HUES6 (cell line): ENCODE results near the gene FAM222B.
A peak's percentile ranks its signal among the peaks of the same experiment; 100 is the strongest.

Source experiments
- H3K27ac ChIP-seq: 2 replicates; pipeline ENCODE4 v1.7.0; 2013; ENCODE audit warnings: low read depth, mild to moderate bottlenecking, low read length, inconsistent platforms
- H3K27me3 ChIP-seq: 2 replicates; pipeline ENCODE4 v1.6.1; 2013; ENCODE audit warnings: low read length; ENCODE audit not compliant: control insufficient read depth, insufficient read depth
- H3K36me3 ChIP-seq: 2 replicates; pipeline ENCODE4 v1.6.1; 2013; ENCODE audit warnings: low read length; ENCODE audit not compliant: control insufficient read depth, insufficient read depth
- H3K4me1 ChIP-seq: 2 replicates; pipeline ENCODE4 v1.6.1; 2013; ENCODE audit warnings: low read length; ENCODE audit not compliant: control insufficient read depth, insufficient read depth
- H3K4me3 ChIP-seq: 2 replicates; pipeline ENCODE4 v1.5.1; 2013; ENCODE audit warnings: low read depth, low read length
- H3K9ac ChIP-seq: one replicate; pipeline ENCODE4 v1.6.1; 2013; ENCODE audit warnings: mild to moderate bottlenecking, low read length
- H3K9me3 ChIP-seq: 2 replicates; pipeline ENCODE4 v1.6.1; 2013; ENCODE audit warnings: low read depth, low read length; ENCODE audit not compliant: control insufficient read depth, insufficient read depth

Gene FAM222B

GRCh38 chr17:28867276-28867675 lies 24.7 kb upstream of the FAM222B start:
- H3K27ac ChIP-seq, result no peak overlapping the region
- H3K27me3 ChIP-seq, result no peaks in the 10 kb centered on the region
- H3K4me3 ChIP-seq, result no peak overlapping the region
- H3K9me3 ChIP-seq, result no peaks in the 10 kb centered on the region
- H3K4me1 ChIP-seq, result peaks cover 7% of the 10 kb centered on the region; the same call in 1 of the 2 replicates
- no peaks in the 10 kb centered on the region for H3K36me3 ChIP-seq
- H3K9ac ChIP-seq, result no peak overlapping the region

- H3K9ac ChIP-seq, result no peak overlapping the region
- H3K4me1 ChIP-seq, result peaks cover 14% of the 10 kb centered on the region
- H3K27me3 ChIP-seq, result no peaks in the 10 kb centered on the region
- H3K27ac ChIP-seq, result no peak overlapping the region
- H3K4me3 ChIP-seq, result no peak overlapping the region
- H3K9me3 ChIP-seq, result no peaks in the 10 kb centered on the region
- no peaks in the 10 kb centered on the region for H3K36me3 ChIP-seq
Measured at GRCh38 chr17:28865946-28866752, 23.6 kb upstream of the FAM222B start.

- Histone ChIP-seq H3K4me1 (peaks cover 14% of the 10 kb centered on the region), H3K27me3 (no peaks in the 10 kb centered on the region), H3K36me3 (peaks cover 6% of the 10 kb centered on the region), H3K9me3 (no peaks in the 10 kb centered on the region), H3K9ac (no peak overlapping the region), H3K4me3 (no peak overlapping the region), H3K27ac (no peak overlapping the region)
Measured at GRCh38 chr17:28864991-28865849, 22.6 kb upstream of the FAM222B start.

GRCh38 chr17:28863953-28864352 lies 21.4 kb upstream of the FAM222B start:
- Histone ChIP-seq H3K9me3 (no peaks in the 10 kb centered on the region), H3K9ac (no peak overlapping the region)

GRCh38 chr17:28862561-28862960 lies 20.0 kb upstream of the FAM222B start:
- H3K9me3 ChIP-seq, result no peaks in the 10 kb centered on the region
- no peaks in the 10 kb centered on the region for H3K27me3 ChIP-seq
- no peak overlapping the region for H3K4me3 ChIP-seq
- H3K9ac ChIP-seq, result no peak overlapping the region
- H3K27ac ChIP-seq, result peak overlapping the region; percentile 18; the same call in 1 of the 2 replicates
- peaks cover 14% of the 10 kb centered on the region for H3K4me1 ChIP-seq
- peaks cover 24% of the 10 kb centered on the region for H3K36me3 ChIP-seq

More at GRCh38 chr17:28863953-28864352, 21.4 kb upstream of the FAM222B start:
- Histone ChIP-seq H3K27me3 (no peaks in the 10 kb centered on the region), H3K4me1 (peaks cover 14% of the 10 kb centered on the region), H3K27ac (no peak overlapping the region), H3K4me3 (no peak overlapping the region), H3K36me3 (peaks cover 10% of the 10 kb centered on the region)

GRCh38 chr17:28861393-28862203 lies 19.0 kb upstream of the FAM222B start:
- Histone ChIP-seq H3K27ac (0 out of 2 replicates have a peak overlapping the region, but pooled peaks have one; percentile 18), H3K27me3 (no peaks in the 10 kb centered on the region), H3K4me1 (peaks cover 14% of the 10 kb centered on the region), H3K9ac (no peak overlapping the region), H3K36me3 (peaks cover 26% of the 10 kb centered on the region), H3K9me3 (no peaks in the 10 kb centered on the region), H3K4me3 (peak overlapping the region; percentile 17; the same call in 1 of the 2 replicates)

- Histone ChIP-seq H3K36me3 (peaks cover 32% of the 10 kb centered on the region), H3K9me3 (no peaks in the 10 kb centered on the region), H3K9ac (no peak overlapping the region)
Measured at GRCh38 chr17:28860363-28860808, 17.8 kb upstream of the FAM222B start.

GRCh38 chr17:28858801-28859355 lies 16.3 kb upstream of the FAM222B start:
- Histone ChIP-seq H3K9me3 (no peaks in the 10 kb centered on the region), H3K9ac (no peak overlapping the region), H3K4me1 (peaks cover 11% of the 10 kb centered on the region), H3K4me3 (no peak overlapping the region), H3K27me3 (no peaks in the 10 kb centered on the region), H3K27ac (no peak overlapping the region), H3K36me3 (peaks cover 32% of the 10 kb centered on the region)

More at GRCh38 chr17:28860363-28860808, 17.8 kb upstream of the FAM222B start:
- H3K4me1 ChIP-seq, result peaks cover 11% of the 10 kb centered on the region
- H3K4me3 ChIP-seq, result no peak overlapping the region
- H3K27me3 ChIP-seq, result no peaks in the 10 kb centered on the region
- H3K27ac ChIP-seq, result no peak overlapping the region

GRCh38 chr17:28857905-28858800 lies 15.6 kb upstream of the FAM222B start:
- Histone ChIP-seq H3K4me1 (peaks cover 11% of the 10 kb centered on the region), H3K4me3 (no peak overlapping the region), H3K9me3 (no peaks in the 10 kb centered on the region), H3K27ac (no peak overlapping the region), H3K9ac (no peak overlapping the region), H3K36me3 (peaks cover 32% of the 10 kb centered on the region), H3K27me3 (no peaks in the 10 kb centered on the region)
